Natural killer cell (primary cell): Measurements from ENCODE around the gene ZC3H14. TPM values are rescaled to one million over a fixed set of nuclear protein-coding genes. Genes with fewer than 3 reads are reported as not detected.

Experiments used
- ATAC-seq, 3 donors: fragments of 150-1000 bp in 2 of 3; fragments of 200-7000 bp in 1 of 3; cut with Tn5 transposase; 1 replicate in 1 of 3; 2 replicates in 2 of 3; pipeline ENCODE4 v1.10.0; 2021; ENCODE audit warnings: mild to moderate bottlenecking in 2 of 3, moderate library complexity in 2 of 3
- DNase-seq, 2 donors: peaks; one replicate each; pipeline versions ENCODE4 v3.0.0 to v3.0.0-alpha.2; 2013 to 2021; ENCODE audit warnings: mixed read lengths in 1 of 2
- H3K27ac ChIP-seq: one replicate; pipeline ENCODE4 v1.5.1; 2013; ENCODE audit warnings: mild to moderate bottlenecking, low read length
- H3K27me3 ChIP-seq: one replicate; pipeline ENCODE4 v1.6.1; 2013; ENCODE audit warnings: low read length; ENCODE audit not compliant: control insufficient read depth, insufficient read depth
- H3K36me3 ChIP-seq: one replicate; pipeline ENCODE4 v1.6.1; 2013; ENCODE audit warnings: low read length; ENCODE audit not compliant: control insufficient read depth, insufficient read depth
- H3K4me1 ChIP-seq: one replicate; pipeline ENCODE4 v1.6.1; 2013; ENCODE audit warnings: low read length; ENCODE audit not compliant: control insufficient read depth, insufficient read depth
- H3K4me3 ChIP-seq: one replicate; pipeline ENCODE4 v1.5.1; 2013; ENCODE audit warnings: low read length
- H3K9me3 ChIP-seq: one replicate; pipeline ENCODE4 v1.6.1; 2013; ENCODE audit warnings: low read length; ENCODE audit not compliant: control insufficient read depth, insufficient read depth
- H3K27ac Mint-ChIP-seq, 2 donors: one replicate each; pipeline ENCODE4 v1.8.0; 2022; ENCODE audit warnings: mild to moderate bottlenecking in 2 of 2, mixed read lengths in 2 of 2, moderate library complexity in 1 of 2
- H3K27me3 Mint-ChIP-seq, 2 donors: one replicate each; pipeline ENCODE4 v1.8.0; 2022; ENCODE audit warnings: low read depth in 2 of 2, mixed read lengths in 2 of 2
- H3K36me3 Mint-ChIP-seq: one replicate; pipeline ENCODE4 v1.8.0; 2022; ENCODE audit warnings: mixed read lengths
- H3K4me1 Mint-ChIP-seq, 2 donors: one replicate each; pipeline ENCODE4 v1.8.0; 2022; ENCODE audit warnings: mixed read lengths in 2 of 2
- H3K4me3 Mint-ChIP-seq: one replicate; pipeline ENCODE4 v1.8.0; 2022; ENCODE audit warnings: mild to moderate bottlenecking, moderate library complexity, mixed read lengths
- H3K9me3 Mint-ChIP-seq, 2 donors: one replicate each; pipeline ENCODE4 v1.8.0; 2022; ENCODE audit warnings: mixed read lengths in 2 of 2
- CTCF ChIP-seq: fragments of 200-600 bp; IDR thresholded peaks from one replicate; pipeline ENCODE4 v1.8.0; 2022; ENCODE audit warnings: antibody characterized with exemption
- WGBS: methylation state at CpG from one replicate; pipeline ENCODE4 v1.1.7; 2013; ENCODE audit warnings: missing lambda C conversion rate; ENCODE audit not compliant: insufficient coverage; 5-methylcytosine and 5-hydroxymethylcytosine counted together
- intact Hi-C: fragments of 100-400 bp; cut with micrococcal nuclease; formaldehyde crosslinking; loops from one replicate; pipeline ENCODE4 v1.14.2; 2022
- total RNA-seq, 4 donors: library from RNA; stranded (reverse); fragments of 120-200 nt in 1 of 4; gene quantifications; one replicate each; pipeline versions ENCODE4 v1.2.3 to v1.2.4, GENCODE V29; 2013 to 2022

ZC3H14 gene
- total RNA-seq, 3 donors from 2014 or later (not counting 1 experiment from before 2014, with no cell fraction given), result 44.1 to 54.5 (median 53.4) TPM

- ATAC-seq (no peak), DNase-seq (no peak)
- H3K4me1 ChIP-seq, result no peaks in the 10 kb centered on the region
- H3K27ac ChIP-seq, result no peak overlapping the region
- Mint-ChIP-seq H3K4me3 (no peak overlapping the region), H3K4me1 (peaks cover 9 to 19% of the 10 kb centered on the region in 2 donors), H3K27ac (no peak overlapping the region), H3K9me3 (no peaks in the 10 kb centered on the region), H3K27me3 (no peaks in the 10 kb centered on the region), H3K36me3 (peaks cover 32% of the 10 kb centered on the region)
- intact Hi-C loops, result no loop called here
- H3K36me3 ChIP-seq, result peaks cover 47% of the 10 kb centered on the region
- no peak overlapping the region for H3K4me3 ChIP-seq
- 98% methylated on average over 4 of the region's 4 CpGs for WGBS
- H3K27me3 ChIP-seq, result no peaks in the 10 kb centered on the region
- TF ChIP-seq CTCF, result no peak
- no peaks in the 10 kb centered on the region for H3K9me3 ChIP-seq
These were observed 34.2 kb downstream of the ZC3H14 start for GRCh38 chr14:88597038-88597437.

GRCh38 chr14:88597601-88598000, 34.8 kb downstream of the ZC3H14 start:
- Mint-ChIP-seq H3K27me3 (no peaks in the 10 kb centered on the region), H3K27ac (no peak overlapping the region), H3K36me3 (peaks cover 32% of the 10 kb centered on the region), H3K4me1 (peaks cover 9 to 19% of the 10 kb centered on the region in 2 donors), H3K9me3 (no peaks in the 10 kb centered on the region), H3K4me3 (no peak overlapping the region)
- H3K4me3 ChIP-seq, result no peak overlapping the region
- no peak overlapping the region for H3K27ac ChIP-seq
- intact Hi-C loops, result no loop called here
- no peaks in the 10 kb centered on the region for H3K9me3 ChIP-seq
- no peaks in the 10 kb centered on the region for H3K4me1 ChIP-seq
- no peaks in the 10 kb centered on the region for H3K27me3 ChIP-seq
- no peak for TF ChIP-seq CTCF
- no peak for ATAC-seq
- 95% methylated on average over 4 of the region's 4 CpGs for WGBS
- peaks cover 52% of the 10 kb centered on the region for H3K36me3 ChIP-seq
- DNase-seq, result no peak

GRCh38 chr14:88598097-88598675, 35.3 kb downstream of the ZC3H14 start:
- H3K4me1 ChIP-seq, result no peaks in the 10 kb centered on the region
- ATAC-seq, result no peak
- TF ChIP-seq CTCF, result no peak
- H3K36me3 ChIP-seq, result peaks cover 54% of the 10 kb centered on the region
- H3K4me3 ChIP-seq, result no peak overlapping the region
- intact Hi-C loops, result no loop called here
- no peak overlapping the region for H3K27ac Mint-ChIP-seq
- H3K9me3 Mint-ChIP-seq, result no peaks in the 10 kb centered on the region
- peaks cover 9 to 19% of the 10 kb centered on the region in 2 donors for H3K4me1 Mint-ChIP-seq
- H3K4me3 Mint-ChIP-seq, result no peak overlapping the region
- H3K36me3 Mint-ChIP-seq, result peaks cover 34% of the 10 kb centered on the region
- H3K9me3 ChIP-seq, result no peaks in the 10 kb centered on the region
- H3K27me3 ChIP-seq, result no peaks in the 10 kb centered on the region
- H3K27me3 Mint-ChIP-seq, result no peaks in the 10 kb centered on the region
- 100% methylated on average over 1 of the region's 2 CpGs for WGBS
- H3K27ac ChIP-seq, result no peak overlapping the region
- no peak for DNase-seq

DNA sequence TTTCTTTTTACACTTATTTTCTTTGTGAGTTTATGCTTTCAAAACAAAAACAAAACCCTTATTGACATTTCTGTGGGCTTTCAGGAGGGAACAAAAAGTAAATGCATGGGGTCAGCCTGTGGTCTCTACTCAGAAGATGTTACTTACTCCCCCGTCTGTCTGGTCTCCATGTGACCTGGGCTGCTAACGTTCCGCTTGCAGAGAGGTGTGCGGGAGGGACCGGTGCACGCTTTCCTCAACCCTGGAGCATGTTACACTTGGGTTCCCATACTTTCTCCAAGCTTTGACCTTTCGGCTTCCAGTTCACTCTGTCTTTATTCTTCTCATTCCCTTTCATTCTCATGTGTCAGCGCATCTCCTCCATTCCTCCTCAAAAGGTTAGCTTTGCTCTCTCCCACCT, 36.5 kb downstream of the ZC3H14 start:
- Mint-ChIP-seq H3K27ac (peak overlapping the region in 1 of 2 donors; percentile 5), H3K4me3 (no peak overlapping the region), H3K36me3 (peaks cover 40% of the 10 kb centered on the region), H3K9me3 (no peaks in the 10 kb centered on the region), H3K27me3 (no peaks in the 10 kb centered on the region), H3K4me1 (peaks cover 9 to 19% of the 10 kb centered on the region in 2 donors)
- Histone ChIP-seq H3K27me3 (no peaks in the 10 kb centered on the region), H3K4me1 (no peaks in the 10 kb centered on the region), H3K4me3 (no peak overlapping the region), H3K9me3 (no peaks in the 10 kb centered on the region), H3K36me3 (peaks cover 57% of the 10 kb centered on the region), H3K27ac (no peak overlapping the region)
- TF ChIP-seq CTCF, result no peak
- DNase-seq (no peak), ATAC-seq (no peak)
- intact Hi-C loops, result no loop called here
- 88% methylated on average over 8 of the region's 8 CpGs for WGBS
